OCI-LY3 (cell line): ENCODE data around the gene IGFBP3.

ENCODE experiments used
- EZH2phosphoT487 ChIP-seq: fragments of 200-600 bp; shearing (Covaris generic); IDR thresholded peaks from 2 replicates; pipeline ENCODE4 v1.6.1; 2018; ENCODE audit warnings: antibody characterized with exemption, mixed run types, low read depth
- TF ChIP-seq, protein P1 (sequence below): fragments of 200-600, 300-600 bp; sonication (generic); IDR thresholded peaks from 2 replicates; pipeline ENCODE4 v1.5.1; 2014; ENCODE audit warnings: antibody characterized with exemption, low read length, low read depth

- TF ChIP-seq, protein P1, sequence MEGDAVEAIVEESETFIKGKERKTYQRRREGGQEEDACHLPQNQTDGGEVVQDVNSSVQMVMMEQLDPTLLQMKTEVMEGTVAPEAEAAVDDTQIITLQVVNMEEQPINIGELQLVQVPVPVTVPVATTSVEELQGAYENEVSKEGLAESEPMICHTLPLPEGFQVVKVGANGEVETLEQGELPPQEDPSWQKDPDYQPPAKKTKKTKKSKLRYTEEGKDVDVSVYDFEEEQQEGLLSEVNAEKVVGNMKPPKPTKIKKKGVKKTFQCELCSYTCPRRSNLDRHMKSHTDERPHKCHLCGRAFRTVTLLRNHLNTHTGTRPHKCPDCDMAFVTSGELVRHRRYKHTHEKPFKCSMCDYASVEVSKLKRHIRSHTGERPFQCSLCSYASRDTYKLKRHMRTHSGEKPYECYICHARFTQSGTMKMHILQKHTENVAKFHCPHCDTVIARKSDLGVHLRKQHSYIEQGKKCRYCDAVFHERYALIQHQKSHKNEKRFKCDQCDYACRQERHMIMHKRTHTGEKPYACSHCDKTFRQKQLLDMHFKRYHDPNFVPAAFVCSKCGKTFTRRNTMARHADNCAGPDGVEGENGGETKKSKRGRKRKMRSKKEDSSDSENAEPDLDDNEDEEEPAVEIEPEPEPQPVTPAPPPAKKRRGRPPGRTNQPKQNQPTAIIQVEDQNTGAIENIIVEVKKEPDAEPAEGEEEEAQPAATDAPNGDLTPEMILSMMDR: no peak
- no peak for TF ChIP-seq EZH2phosphoT487
Observed at GRCh38 chr7:45937862-45938261, 16.8 kb upstream of the IGFBP3 start.
